T-helper 1 cell (primary cell): Measurements from ENCODE around the gene PPP2R1B.
"Not testable (repeated sequence)": the region's sequence is repeated elsewhere in the genome, so short reads cannot be mapped to it uniquely, and the experiment has no call there.

ENCODE experiments used
- DNase-seq, 5 donors: peaks; one replicate each; pipeline ENCODE4 v3.0.0-alpha.2; 2012 to 2020

The PPP2R1B gene

DNA sequence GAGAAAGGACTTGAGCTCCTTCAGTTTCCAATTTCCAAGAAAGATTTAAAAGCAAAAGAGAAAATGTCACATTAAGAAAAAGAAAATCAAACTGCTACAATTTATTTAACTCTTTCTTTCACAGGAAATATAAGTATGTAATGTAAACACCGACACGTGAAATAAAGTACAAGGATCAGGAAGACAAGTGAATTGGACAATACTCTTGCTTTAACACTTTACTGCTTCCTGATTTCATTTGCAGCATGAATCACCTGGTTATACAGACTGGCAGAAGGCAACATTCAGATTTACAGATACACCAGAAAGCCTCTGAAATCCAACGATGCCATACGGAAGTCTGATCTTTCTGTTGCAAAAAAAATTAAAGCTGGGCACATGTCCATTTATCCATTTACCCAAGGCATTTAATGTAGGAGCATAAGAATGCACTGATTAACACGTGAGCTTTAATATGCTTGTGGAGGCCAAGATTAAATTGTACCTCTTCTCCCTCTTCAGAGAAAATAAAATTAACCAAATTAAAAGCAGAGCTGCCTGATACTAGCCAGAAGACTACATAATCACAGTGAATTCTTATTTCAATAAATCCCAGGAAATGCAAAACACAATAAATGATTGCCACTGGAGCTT, 16.0 kb upstream of the PPP2R1B start:
- DNase-seq: no peak

DNA sequence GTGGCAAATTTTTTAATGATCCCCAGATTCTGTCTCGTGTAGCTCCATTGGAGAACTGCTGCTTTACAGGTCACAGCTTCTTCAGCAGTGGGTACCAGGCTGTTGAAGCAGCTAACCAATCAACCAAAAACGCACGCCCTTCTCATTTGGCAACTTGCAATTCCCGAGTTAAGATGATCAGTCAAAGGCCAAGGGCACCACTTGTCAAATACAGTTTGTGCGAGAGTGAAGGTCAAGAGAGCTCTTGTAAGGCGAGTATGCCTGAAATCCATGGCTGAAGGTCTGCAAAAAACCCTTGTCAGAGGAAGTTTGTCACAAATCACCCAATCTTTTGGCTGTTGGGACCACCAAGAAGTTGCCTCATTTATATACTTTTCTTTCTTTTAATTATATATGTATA, 12.9 kb upstream of the PPP2R1B start:
- DNase-seq: no peak

DNA sequence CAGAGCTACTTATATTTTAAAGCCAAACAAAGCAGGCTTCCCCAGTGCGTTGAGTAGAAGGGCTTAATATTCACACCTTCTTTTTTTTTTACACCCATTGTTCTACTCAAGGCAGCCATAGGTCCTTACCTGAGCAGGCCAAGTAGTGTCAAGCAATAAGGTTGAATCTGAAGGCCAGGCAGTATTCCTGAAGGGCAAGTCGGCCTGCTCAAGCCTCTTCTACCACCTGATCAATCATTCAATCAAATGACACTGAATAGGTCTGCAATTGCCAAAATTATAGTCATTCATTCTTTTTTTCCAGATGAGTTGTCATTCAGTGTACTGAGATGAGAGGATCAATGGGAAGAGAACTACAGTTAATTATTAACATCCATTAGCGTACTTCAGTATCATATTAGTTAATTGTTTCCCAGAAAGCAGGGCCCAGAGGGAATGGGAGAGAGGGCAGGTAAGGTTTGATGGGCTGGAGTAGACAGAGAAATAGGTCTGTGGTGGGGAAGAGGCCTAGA, 11.9 kb upstream of the PPP2R1B start:
- no peak for DNase-seq

- DNase-seq: peak in 3 of 5 donors; percentile 20 to 69 (median 22)
Observed at GRCh38 chr11:111777094-111778046, 11.2 kb upstream of the PPP2R1B start.

DNA sequence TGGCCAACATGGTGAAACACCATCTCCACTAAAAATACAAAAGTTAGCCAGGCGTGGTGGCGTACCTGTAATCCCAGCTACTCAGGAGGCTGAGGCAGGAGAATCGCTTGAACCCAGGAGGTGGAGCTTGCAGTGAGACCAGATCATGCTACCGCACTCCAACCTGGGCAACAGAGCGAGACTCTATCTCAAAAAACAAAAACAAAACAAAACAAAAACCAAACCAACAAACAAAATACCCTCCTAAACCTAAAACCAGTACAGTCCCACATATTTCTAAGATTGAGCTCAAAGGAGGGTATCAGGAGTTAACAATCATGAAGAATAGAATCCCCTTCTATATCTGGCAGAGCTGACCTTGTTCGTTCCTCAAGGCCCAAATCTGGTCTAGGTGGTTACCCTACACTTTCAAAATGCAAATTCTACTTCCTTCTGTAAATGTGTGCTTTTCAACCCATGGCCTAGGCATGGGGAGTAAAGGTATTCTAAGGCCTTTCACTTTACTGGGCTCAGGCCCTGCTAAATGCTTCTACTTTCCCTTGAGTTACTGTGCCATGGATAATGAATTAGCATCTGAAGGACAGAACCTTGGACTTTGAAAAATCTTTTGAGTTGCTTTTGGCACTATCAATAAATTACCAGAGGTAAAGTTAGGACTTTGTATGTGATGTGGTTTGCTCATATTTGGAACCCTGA, 10.4 kb upstream of the PPP2R1B start:
- no peak for DNase-seq

GRCh38 chr11:111774955-111775710, 8.9 kb upstream of the PPP2R1B start:
- no peak for DNase-seq

DNA sequence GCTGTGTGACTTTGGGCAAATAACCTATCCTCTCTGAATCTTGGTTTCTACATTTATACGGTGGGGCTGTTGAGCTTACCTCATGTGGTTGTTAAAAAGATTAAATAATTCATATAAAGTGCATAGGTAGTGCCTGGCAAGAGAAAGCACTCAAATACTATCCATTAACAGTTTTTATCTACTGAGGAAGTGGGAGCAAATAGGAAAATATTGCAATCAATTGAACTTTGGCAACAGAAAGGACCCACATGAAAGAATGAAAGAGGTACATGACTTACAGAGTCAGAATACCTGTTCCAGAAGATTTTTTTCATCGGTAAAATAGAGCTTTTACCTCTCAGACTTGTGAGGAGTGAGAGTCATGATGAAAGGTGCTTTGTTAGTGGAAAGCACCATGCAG, 6.3 kb upstream of the PPP2R1B start:
- no peak for DNase-seq

GRCh38 chr11:111771205-111771604, 5.0 kb upstream of the PPP2R1B start:
- not testable (repeated sequence) for DNase-seq

DNA sequence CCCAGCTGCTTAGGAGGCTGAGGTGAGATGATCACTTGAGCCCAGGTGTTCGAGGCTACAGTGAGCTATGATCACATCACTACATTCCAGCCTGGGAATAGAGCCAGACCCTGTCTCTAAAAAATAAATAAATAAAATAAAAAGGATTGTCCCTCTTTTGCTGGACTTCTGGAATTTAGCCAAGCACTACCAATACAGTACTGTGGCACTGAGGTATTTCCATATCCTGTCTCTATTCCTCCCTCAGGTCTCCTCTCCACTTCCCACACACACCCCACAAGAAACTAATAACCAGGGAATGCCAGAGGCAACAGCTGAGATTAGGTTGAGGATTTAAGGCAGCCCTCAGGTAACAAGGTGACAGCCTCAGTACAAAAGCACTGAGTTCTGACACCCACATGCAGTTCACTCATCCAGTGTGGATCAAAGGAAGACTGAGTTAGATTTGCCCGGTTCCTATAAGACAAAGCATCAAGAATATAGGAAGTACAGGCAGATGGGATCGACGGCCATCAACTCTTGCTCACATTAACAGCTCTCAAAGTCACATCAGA, 4.5 kb upstream of the PPP2R1B start:
- DNase-seq: no peak

GRCh38 chr11:111766834-111767142, 599 bp upstream of the PPP2R1B start:
- no peak for DNase-seq

DNA sequence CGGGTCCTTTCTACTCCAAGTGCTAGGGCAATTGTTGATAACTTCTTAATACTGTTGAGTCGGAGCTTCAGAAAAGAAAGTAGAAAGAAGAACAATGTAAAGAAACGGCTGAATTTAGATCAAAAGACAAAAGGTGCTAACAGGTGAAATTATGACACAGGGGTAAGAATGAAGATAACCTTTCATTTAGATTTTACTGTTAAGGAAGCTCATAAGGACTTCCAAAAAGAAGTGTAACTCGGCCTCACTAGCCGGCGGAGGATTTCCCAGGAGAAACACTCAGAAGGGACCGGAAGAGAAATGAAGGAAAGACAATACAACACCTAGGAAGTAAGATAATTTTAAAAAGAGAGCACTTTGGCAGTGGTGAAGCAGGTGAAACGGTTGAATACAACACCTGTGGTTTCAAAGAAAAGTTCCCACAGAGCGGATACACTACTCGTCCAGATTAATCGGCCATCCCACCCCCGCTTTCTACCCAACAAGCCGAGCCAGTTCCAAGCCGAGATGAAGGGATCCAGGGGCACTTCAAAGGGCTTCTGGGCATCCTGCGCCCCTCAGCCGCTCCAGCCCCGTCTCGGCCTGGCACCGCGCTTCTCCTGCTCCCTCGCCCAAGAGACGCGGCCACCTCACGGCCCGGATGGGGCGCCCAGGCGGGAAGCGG, 737 bp downstream of the PPP2R1B start:
- no peak for DNase-seq

DNA sequence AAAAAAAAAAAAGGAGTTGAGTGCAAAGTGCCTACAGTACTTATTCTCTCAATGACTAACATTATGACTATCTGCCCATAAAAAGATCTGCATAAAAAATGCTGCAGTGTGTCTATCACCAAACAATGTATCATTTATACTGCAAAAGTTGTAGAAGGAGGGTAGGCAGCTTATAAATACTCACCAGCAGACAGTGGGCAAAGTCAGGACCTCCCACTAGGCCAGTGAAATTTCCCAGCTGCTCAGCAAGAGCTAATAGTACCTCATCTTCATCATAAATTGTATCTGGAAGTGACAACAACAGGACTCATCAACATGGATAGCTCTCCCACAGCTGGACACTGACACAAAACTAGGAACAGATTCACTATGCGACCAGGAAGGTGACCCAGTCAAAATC, 1.6 kb downstream of the PPP2R1B start:
- no peak for DNase-seq

DNA sequence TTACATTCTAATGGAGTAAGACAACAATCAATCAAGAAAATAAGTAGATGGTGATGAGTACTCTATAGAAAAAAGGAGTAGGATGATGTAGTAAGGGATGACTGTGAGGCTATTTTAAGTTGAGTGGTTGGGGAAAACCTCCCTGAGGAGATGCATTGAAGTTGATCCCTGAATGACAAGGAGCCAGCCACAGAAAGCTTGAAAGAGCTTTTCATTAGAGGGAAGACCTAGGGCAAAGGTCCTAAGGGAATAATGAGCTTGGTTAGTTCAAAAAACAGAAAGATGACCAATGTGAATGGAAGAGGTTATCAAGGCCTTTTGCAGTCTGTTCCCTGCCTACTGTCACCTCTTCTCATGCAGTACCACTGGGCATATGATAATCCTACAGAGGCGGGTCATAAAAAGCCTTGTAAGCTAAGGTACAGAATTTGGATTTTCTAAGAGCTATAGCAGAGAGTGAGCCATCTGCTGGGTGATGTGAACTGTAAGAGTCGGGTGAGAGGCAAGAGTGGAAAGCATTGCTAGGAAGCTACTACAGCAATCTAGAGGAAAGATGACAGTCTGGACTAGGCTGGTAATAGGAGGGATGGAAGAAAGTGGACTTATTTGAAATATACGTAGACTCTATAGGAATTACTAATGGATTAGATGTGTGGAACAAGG, 3.1 kb downstream of the PPP2R1B start:
- no peak for DNase-seq

DNA sequence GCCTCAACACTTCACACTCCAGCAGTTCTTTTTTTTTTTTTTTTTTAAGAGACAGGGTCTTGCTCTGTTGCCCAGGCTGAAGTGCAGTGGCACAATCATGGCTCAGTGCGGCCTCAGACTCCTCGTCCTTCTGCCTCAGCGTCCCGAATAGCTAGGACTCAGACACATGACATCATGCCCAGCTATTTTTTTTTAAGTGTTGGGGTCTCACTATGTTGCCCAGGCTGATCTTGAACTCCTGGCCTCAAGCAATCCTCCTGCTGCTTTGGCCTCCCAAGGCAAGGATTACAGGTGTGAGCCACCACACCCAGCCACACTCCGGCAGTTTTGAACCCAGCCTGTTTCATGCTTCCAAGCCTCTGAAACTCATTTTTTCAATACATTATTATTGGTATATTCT, 3.7 kb downstream of the PPP2R1B start:
- DNase-seq: no peak

- no peak for DNase-seq
Observed at GRCh38 chr11:111761036-111761435, 5.2 kb downstream of the PPP2R1B start.

GRCh38 chr11:111759778-111760407, 6.3 kb downstream of the PPP2R1B start:
- DNase-seq: no peak

- DNase-seq: no peak
Observed at GRCh38 chr11:111759376-111759775, 6.8 kb downstream of the PPP2R1B start.

- DNase-seq: no peak
Observed at GRCh38 chr11:111756097-111756496, 10.1 kb downstream of the PPP2R1B start.

DNA sequence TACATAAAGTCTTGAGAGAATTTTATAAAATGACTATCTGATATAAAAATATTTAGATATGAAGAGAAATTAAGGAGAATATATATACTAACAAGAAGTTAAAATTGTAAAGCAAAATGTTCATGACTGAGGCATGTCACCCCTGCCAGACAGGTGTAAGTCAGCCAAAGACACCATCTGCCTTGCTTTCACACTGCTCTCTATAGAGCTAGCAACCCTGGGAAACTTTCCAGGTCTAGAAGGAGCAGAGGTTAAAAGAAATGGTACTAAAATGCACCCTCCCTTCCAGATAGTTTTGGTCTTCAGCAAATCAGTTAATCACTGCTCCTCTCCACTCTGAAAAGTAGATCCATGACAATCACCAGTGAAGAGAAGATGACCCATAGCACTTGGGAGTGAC, 16.5 kb downstream of the PPP2R1B start:
- no peak for DNase-seq

GRCh38 chr11:111748035-111748804, 18.0 kb downstream of the PPP2R1B start:
- no peak for DNase-seq
